ENCODE results near the gene ANKLE1.
"Not testable (repeated sequence)": the region's sequence is repeated elsewhere in the genome, so short reads cannot be mapped to it uniquely, and the experiment has no call there.

Gene ANKLE1

DNA sequence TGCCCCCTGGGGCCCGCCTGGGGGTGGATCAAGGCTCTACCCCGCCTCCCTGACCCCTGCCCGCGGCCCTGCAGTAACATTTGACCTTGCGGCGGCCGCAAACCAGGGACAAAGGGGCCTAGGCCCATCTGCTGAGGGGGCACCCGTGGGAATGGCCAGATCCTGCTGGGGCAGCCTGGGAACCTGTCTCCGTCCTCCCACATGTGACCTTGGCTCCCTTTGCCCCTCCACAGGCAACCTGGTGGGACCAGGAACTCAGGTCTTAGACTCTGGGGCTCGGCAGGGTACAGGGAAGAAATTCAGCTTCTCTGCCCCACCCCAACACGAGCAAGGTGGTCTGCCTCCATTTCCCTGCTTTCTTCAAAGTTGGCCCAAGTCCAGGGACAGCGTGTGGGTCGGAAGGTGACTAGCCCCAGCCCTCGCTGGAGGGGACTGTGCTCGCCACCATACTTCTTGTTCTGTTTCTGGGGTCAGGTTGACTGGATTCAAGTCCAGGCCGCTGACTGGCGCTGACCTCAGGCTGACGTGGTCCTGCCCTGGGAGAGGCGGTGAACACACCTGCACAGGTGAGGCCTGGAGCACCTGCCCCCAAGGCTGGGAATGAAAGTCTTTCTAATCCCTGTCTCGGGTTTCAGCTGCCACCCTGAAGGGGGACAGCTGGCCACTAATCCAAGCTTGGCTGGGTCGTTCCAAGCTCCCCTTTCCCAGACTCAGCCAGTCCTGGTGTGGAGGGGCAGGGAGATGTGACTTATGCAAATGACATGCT, 33.5 kb upstream of the ANKLE1 start:
- DNase-seq, result no peak

DNA sequence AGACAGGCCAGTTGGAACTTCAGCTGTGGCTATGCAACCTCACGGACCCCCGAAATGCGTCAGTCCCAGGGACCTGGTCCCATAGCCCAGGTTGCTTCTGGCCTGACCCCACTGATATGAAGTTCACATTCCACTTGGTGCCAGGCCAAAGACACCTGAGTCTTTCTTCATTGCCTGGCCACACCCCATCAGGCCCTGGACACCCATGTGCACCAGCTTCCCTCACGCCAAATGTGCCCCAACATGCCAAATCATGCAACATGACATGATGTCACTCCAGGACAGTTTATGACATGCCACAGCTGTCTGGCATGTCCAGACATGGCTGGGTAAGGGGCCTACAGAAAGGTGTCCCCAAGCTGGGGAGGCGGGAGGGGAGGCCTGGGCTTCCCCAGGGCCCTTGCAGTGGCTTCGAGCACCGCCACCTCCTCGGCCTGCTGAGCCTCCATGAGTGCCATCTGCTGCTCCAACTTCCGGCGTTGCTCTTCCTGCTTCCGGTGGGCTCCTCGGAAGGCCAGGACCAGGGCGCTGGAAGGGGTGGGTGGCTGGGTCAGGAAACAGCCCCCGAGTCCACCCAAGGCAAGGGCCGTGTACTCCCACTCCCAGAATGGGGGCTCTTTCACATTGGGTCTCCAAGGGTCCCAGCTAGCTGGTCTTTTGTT, 31.7 kb upstream of the ANKLE1 start:
- DNase-seq, result no peak

DNA sequence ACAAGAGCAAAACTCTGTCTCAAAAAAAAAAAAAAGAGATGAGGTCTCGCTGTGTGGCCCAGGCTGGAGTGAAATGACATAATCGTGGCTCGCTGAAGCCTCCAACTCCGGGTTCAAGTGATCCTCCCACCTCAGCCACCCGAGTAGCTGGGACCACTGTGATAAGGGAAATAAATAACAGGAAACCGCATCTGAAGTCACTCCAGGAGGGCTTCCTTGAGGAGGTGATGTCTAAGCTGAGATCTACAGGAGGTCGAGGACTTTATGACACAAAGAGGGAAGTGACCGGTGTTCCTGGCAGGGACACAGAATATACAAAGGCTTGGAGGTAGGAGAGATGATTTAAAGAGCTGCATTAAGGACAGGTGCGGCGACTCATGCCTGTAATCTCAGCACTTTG, 27.1 kb upstream of the ANKLE1 start:
- DNase-seq, result no peak

DNA sequence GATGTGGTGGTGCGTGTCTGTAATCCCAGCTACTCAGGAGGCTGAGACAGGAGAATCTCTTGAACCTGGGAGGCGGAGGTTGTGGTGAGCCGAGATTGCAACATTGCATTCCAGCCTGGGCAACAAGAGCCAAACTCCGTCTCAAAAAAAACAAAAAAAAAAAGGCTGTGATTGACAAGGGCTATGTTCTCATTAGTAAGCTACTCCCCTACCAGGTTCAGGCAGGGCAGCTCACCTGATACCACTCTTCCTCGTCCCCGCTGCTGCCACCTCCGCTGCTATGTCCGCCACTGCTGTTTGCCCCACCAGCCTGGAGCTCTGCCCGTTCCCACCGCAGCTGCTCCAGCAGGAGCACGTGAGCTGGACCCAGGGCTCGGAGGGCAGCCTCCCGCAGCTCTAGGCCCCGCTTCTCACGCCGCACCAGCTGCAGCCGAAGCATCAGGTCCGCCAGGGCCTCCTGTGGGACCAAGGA, 26.5 kb upstream of the ANKLE1 start:
- peak; percentile 46 for DNase-seq

DNA sequence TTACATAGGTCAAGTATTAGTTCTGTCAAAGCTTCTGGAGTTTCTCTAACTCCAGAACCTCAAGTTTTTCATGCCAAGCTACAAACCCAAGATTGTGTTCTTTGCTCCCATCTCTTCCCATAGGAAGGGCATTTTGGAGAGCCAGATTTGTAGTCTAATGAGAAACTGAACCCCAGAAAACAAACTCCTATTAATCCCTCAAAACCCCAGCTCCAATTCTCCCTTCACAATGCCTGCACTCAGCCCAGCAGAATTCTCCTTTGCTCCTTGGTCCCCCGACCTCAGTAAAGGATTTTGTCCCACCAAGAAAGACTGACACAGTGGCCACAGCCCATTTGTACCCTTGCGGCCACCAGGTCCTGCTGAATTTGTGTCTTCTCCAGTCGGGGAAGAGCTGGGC, 25.6 kb upstream of the ANKLE1 start:
- no peak for DNase-seq

DNA sequence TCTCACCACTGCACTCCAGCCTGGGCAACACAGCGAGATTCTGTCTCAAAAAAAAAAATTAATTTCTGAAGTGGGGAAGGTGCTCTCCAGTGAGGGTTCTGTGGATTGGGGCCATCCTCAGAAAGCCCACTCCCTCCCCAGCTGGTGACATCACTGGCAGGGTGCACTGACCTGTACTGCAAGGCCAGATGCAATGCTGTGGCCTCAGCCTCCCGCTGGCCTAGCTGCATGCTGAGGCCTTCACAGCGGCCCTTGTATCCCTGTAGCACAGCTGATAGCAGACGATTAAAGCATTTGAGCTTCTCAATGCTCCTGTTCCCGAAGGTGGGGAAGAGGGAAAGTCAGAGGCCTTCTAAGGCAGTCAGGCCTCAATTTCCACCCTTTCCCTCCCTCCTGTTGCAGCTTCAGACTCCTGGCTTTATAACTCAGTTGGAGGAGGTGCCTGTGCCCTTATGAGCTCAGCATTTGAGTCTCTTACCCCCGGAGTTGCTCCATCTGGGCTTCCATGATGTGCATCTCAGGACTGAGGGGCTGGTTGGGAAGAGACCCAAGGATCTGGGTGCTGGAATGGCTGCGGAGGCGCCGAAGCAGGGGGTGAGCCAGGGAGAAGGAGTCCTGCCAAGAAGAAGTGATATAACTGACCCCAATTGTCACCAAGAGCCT, 22.5 kb upstream of the ANKLE1 start:
- no peak for DNase-seq

DNA sequence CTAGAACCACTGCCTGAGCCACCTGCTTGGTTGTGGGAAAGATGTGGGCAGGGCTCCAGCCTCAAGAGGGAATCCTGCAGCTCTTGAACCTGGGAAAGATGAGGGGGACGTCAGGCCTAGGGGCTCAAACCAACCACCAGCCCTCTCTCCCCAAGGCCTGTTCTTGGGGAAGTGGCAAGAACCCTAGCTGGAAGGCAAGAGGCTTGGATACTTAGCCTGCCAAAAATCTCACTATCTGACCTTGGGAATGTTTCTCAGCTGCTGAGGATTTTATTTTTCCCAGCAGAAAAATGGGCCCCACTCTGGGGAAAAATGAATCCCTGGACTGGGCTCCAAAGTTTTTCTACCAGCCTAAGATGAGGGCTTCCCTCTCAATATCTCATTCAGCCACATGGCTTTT, 21.8 kb upstream of the ANKLE1 start:
- DNase-seq, result no peak

DNA sequence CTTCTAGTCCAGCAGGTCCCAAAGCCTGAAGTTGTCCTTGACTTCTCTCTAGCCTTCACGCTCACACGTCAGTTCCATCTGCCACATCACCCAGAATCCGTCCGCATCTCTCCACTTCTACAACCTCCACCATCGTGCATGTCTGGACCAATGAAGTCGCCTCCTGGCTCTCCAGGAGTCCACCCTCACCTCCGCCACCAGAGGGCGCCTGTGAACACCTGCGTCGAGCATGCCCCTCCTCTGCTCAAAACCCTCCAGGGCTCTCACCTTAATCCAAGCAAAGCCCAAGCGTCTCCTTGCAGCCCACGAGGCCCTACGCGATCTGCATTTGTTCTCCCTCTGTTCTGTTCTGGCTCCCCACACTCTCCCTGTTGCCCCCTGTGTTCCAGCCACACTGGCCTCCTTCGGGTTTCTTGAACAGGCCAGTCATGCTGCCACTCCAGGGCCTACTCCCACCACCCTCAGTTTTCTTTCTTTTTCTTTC, 20.8 kb upstream of the ANKLE1 start:
- DNase-seq, result peak; percentile 74

DNA sequence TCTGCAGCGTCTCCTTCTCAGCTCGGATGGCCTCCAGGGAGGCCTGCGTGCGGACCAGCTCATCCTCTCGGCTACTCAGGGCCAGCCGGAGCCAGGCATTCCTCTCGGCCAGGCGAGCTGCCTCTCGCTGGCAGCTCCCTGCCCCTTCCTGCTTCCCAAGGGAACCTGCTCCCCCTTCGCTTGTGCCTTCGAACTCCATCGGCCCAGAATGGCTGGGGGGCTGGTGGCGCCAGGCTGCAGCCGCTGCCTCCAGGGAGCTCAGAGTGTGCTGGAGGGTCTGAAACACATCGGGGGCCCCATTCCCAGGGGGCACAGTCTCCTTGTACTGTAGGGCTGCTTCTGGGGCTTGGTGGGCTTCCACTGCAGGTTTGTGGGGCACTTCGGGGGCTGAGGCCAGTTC, 19.1 kb upstream of the ANKLE1 start:
- DNase-seq, result no peak

DNA sequence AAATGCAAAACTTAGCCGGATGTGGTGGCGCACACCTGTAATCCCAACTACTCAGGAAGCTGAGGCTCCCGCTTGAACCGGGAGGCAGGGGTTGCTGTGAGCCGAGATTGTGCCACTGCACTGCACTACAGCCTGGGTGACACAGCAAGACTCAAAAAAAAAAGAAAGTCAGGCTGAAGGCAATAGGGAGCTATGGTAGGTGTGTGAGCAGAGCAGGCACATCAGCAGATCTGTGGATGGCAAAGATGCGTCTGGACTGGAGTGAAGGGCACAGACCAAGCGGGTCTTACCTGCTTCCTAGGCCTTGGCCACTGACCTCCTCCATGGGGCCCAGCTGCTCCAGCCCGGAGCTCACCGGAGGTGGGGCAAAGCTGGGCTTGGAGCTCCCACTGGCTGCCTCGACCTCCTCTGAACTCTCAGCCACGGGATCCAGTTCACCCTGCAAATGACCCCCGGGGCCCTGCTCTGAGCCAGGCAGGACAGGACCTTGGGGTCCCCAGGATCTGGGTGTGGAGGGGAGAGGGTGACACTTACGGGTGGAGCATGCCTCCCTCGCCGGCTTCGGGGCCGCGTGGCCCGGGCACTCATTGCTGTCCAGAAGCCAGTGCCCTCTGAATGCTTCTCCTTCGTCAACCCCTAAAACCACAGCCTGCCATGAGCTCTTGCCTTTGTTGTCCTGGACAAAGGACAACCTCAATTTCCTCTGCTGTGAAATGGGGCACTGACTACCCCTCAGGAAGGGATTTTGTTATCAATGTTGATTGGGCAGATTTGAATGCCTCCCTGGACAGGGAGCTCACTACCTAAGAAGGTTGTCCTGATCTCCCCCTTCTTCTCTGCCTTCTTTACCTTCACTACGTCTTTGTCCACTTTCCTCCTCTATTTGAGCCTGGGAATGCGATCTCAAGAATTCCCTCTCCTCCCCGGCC, 17.7 kb upstream of the ANKLE1 start:
- no peak for DNase-seq

DNA sequence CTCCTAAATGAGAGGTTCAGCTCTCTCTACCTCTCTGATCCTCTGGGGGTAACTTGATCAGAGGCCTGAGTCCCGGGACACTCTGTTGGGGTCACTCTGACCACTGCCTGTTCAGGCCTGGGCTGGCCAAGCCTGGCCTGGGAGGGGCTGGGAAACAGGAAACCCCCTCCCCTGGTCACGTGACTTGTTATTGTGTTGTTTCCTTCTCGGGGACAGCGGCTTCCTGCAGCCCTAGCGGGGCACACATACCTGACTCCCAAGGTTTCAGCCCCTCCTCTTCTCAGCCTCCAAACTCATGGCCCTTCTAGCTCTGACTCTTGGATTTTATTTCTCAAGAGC, 17.1 kb upstream of the ANKLE1 start, which contains the start of gene USHBP1:
USHBP1 (minus strand) TSS at position 105 of the 339 bp plus-strand sequence. CDS start 446 bp downstream, outside the sequence.
- no peak for DNase-seq

DNA sequence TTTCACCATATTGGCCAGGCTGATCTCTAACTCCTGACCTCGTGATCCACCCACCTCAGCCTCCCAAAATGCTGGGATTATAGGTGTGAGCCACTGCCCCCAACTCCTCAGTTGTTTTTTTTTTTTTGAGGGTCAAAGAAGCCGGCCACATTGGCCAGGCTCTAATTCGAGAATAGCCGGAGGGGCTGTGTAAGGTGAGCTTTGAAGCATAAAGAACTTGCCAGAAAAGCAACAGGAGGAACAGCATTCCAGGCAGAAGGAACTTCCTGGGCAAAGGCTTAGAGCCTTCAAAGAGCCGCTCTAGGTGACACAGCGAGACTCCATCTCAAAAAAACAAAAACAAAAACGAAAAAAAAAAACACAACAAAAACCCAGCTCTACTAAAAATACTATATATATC, 15.7 kb upstream of the ANKLE1 start:
- DNase-seq, result no peak

DNA sequence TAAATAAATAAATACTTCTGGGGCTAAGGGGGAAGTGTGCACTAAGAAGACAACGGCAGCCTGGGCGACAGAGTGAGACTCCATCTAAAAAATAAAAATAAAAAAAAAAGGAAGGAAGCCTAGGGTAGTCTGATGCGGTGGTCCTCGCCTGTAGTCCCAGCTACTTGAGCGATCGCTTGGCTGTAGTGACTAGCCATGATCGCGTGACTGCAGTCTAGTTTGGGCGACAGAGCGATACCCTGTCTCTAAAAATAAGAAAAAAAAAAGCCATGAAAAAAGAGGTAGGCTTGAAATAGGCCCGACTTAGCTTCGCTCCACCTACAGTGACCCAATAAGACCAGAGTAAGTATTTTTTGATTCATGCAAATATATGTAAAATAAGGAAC, 15.1 kb upstream of the ANKLE1 start:
- DNase-seq, result no peak

DNA sequence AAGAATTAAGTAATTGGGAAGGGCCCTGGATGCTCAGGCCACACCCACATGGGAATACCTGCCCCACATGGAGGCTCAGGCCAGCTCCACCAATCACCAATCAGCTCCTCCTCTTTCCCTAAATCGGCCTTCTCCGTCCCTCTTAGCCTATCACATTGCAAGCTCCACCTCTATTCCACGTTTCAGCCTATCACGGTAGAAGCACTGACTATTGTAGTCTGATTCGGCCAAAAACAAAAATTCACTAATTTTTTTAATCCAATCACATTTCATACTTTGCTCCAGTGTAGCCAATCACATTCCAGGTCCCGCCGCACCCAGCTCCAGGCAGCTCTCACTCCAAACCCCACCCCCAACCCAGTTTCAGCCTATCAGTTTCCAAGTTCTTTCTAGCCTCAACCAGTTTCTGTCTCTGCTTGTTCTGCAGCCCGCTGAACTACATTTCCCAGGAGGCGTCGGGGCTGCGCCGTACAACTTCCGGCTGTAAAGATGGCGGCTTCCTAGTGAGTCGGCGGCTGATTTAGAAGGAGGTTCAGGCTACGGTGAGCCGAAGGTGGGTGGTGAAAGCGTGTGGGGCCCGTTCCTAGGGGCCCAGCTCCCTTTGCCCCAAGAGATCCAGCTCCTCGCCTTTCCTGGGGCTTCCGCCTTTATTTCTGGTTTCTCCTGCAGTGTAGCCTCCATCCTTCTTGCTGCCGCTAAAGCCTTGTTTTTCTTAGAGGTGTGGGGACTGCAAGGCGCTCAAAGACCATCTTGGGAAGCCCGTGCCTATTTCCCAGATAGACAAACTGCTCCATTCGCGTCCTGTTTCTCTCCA, 14.5 kb upstream of the ANKLE1 start, which contains the start of gene BABAM1:
BABAM1 (plus strand) TSS at position 469 of the 814 bp plus-strand sequence. CDS start 1,364 bp downstream, outside the sequence.
- DNase-seq, result peak; percentile 100

DNA sequence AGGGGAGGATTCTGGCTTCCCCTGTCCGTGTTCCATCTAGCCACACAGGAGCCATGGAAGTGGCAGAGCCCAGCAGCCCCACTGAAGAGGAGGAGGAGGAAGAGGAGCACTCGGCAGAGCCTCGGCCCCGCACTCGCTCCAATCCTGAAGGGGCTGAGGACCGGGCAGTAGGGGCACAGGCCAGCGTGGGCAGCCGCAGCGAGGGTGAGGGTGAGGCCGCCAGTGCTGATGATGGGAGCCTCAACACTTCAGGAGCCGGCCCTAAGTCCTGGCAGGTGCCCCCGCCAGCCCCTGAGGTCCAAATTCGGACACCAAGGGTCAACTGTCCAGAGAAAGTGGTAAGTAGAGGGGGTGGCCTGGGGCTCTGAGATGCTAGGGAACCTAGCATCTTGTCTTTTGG, 12.9 kb upstream of the ANKLE1 start:
- DNase-seq, result no peak

DNA sequence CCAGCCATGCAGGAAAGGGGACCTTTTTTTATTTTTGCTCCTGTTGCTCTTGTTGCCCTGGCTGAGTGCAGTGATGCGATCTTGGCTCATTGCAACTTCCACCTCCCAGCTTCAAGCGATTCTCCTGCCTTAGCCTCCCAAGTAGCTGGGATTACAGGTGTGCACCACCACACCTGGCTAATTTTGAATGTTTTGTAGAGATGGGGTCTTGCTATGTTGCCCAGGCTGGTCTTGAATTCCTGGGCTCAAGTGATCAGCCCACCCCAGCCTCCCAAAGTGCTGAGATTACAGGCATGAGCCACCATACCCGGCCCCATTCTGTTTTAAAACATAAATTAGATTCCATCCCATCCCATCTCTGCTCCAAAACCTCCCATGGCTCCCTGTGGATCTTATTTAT, 6.8 kb upstream of the ANKLE1 start:
- DNase-seq, result not testable (repeated sequence)

DNA sequence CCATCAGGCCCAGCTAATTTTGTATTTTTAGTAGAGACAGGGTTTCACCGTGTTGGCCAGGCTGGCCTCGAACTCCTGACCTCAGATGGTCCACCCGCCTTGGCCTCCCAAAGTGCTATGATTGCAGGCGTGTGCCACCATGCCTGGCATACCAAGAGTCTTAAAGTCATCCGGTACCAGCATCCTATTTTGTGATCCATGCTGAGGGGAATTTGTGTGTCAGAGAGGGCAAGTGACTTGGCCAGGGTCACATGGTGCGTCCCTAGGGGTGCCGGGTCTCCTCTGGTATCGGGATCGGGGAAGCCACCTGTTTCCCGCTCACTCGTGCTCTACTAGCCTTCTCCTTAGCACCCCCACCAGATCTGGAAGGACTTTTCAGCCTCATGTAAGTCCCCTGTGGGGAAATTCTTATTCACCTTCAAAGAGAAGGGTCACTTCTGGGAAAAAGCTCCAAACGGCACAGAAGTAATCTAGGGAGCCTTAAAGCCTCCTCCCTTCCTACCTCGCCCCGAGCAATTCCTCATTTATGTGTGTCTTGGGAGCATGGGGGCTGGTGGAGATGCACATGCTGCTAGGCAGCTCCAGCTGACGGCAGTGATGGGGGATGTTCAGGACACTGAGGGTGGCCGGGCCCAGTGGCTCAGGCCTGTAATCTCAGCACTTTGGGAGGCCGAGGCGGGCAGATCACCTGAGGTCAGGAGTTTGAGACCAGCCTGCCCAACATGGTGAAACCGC, 6.1 kb upstream of the ANKLE1 start:
- DNase-seq, result no peak

DNA sequence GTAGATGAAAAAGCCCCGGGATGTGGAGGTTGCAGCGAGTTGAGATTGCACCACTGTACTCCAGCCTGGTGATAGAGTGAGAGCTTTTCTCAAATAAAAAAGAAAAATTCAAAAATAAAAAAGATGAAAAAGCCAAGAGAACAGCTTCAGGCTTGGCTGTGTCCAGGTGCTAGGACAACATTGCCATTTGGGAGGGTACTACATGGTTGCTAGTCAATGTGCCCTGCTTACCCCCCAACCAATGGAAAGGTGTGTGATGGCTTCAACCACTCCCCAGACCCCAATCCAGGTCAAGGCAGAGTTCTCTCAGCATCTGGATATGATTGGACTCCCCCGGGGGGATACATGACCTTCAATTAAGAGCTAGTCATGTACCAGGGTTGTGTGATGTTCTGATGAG, 2.3 kb upstream of the ANKLE1 start:
- no peak for DNase-seq

DNA sequence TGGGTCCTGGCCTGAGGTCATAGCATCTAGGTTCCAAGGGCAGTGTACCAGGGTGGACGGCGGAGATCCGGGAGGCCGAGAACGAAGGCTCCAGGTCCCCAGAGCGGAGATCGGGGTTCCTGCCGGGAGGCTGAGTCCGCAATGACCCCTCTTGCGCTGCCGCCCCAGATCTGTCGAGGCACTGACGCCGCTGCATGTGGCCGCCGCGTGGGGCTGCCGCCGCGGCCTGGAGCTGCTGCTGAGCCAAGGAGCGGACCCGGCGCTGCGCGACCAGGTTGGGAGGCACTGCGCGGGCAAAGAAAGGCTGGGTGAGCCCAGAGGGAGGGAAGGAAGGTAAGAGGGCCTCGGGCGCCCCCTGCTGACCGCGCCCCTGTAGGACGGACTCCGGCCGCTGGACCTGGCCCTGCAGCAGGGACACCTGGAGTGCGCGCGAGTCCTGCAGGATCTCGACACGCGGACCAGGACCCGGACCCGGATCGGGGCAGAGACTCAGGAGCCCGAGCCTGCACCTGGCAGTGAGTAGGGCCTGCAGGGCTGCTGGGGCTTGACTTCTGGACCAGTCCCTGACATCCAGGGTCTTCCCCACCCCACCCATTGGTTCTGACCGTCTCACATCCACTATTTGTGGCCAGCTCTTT, 906 bp downstream of the ANKLE1 start:
- peak; percentile 43 for DNase-seq

DNA sequence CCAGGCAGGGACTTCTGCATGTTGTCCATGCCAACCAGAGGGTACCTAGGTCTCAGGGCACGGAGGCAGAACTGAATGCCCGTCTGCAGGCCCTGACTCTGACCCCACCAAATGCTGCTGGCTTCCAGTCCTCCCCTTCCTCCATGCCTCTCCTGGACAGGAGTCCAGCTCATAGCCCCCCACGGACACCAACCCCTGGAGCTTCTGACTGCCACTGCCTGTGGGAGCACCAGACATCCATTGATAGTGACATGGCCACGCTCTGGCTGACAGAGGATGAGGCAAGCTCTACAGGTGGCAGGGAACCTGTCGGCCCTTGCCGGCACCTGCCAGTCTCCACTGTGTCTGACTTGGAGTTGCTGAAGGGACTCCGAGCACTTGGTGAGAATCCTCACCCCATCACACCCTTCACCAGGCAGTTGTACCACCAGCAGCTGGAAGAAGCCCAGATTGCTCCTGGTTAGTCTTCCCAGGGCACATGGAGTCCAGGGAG, 1.8 kb downstream of the ANKLE1 start:
- no peak for DNase-seq
